H1 (cell line): Measurements from ENCODE around the gene NTRK2. TPM values are rescaled to one million over a fixed set of nuclear protein-coding genes. Genes with fewer than 3 reads are reported as not detected.

ENCODE experiments used
- CREB1 ChIP-seq: IDR thresholded peaks from 2 replicates; pipeline ENCODE4 v1.6.1; 2012; ENCODE audit warnings: inconsistent platforms
- CTBP2 ChIP-seq: IDR thresholded peaks from 2 replicates; pipeline ENCODE4 v1.7.0; 2011; ENCODE audit warnings: borderline replicate concordance, mild to moderate bottlenecking, moderate library complexity, mixed read lengths, low read length; ENCODE audit not compliant: insufficient read depth, insufficient read length
- HDAC2 ChIP-seq, 2 experiments: fragments of 300-600 bp in 1 of 2; sonication (generic) in 1 of 2; IDR thresholded peaks; 2 replicates each; pipeline ENCODE4 v1.6.1; 2011 to 2012; ENCODE audit warnings: low read depth in 2 of 2, low read length in 2 of 2, mild to moderate bottlenecking in 2 of 2, moderate library complexity in 2 of 2, borderline replicate concordance in 1 of 2, inconsistent platforms in 1 of 2
- HDAC6 ChIP-seq: IDR thresholded peaks from one replicate; pipeline ENCODE4 v1.7.1; 2012; ENCODE audit warnings: low read depth, mild to moderate bottlenecking, inconsistent platforms, low read length, moderate library complexity
- KDM1A ChIP-seq: fragments of 200-600, 300-600 bp; sonication (generic); IDR thresholded peaks from 2 replicates; pipeline ENCODE4 v1.7.1; 2016; ENCODE audit warnings: mild to moderate bottlenecking, low read length, borderline replicate concordance
- NANOG ChIP-seq: IDR thresholded peaks from 2 replicates; pipeline ENCODE4 v1.6.1; 2011; ENCODE audit warnings: low read length, low read depth, mild to moderate bottlenecking, inconsistent platforms; ENCODE audit not compliant: insufficient read depth, poor library complexity, severe bottlenecking
- TAF1 ChIP-seq: IDR thresholded peaks from 2 replicates; pipeline ENCODE4 v1.6.1; 2011; ENCODE audit warnings: mild to moderate bottlenecking, low read depth, low read length
- TAF7 ChIP-seq: optimal IDR thresholded peaks from 2 replicates; pipeline ENCODE3; 2011; ENCODE audit warnings: low read depth, mild to moderate bottlenecking, inconsistent platforms, low read length, moderate library complexity, borderline replicate concordance
- polyA plus RNA-seq, 7 experiments: library from polyadenylated mRNA; depleted of rRNA in 3 of 7; stranded (reverse) in 5 of 7; unstranded in 2 of 7; fragments of >200 nt in 5 of 7; fragments of 200-250 nt in 2 of 7; gene quantifications; 1 replicate in 5 of 7; 2 replicates in 1 of 7; 4 replicates in 1 of 7; pipeline versions ENCODE4 v1.2.1 to v1.2.3, GENCODE V29; 2011 to 2013; ENCODE audit warnings: missing spikeins in 2 of 7, mixed read lengths in 2 of 7
- total RNA-seq: library from RNA; stranded (reverse); fragmentation: NEBNext Ultra II Directional; extraction: Animal tissue kit (Norgen Biotek cat#: 25700); gene quantifications from 2 replicates; pipeline ENCODE4 v1.2.1, GENCODE V29; 2021
- TF ChIP-seq, protein P1 (sequence below): fragments of 300-600 bp; sonication (generic); IDR thresholded peaks from 2 replicates; pipeline ENCODE4 v1.7.1; 2012; ENCODE audit warnings: low read length, moderate library complexity, mild to moderate bottlenecking, inconsistent platforms; ENCODE audit not compliant: insufficient replicate concordance

NTRK2 gene
- total and polyA plus RNA-seq, 2 of the 8 experiments (the other 6 are each of a cell fraction or from before 2014, with no cell fraction given) = 0.03 to 0.04 TPM

- TF ChIP-seq, protein P1, sequence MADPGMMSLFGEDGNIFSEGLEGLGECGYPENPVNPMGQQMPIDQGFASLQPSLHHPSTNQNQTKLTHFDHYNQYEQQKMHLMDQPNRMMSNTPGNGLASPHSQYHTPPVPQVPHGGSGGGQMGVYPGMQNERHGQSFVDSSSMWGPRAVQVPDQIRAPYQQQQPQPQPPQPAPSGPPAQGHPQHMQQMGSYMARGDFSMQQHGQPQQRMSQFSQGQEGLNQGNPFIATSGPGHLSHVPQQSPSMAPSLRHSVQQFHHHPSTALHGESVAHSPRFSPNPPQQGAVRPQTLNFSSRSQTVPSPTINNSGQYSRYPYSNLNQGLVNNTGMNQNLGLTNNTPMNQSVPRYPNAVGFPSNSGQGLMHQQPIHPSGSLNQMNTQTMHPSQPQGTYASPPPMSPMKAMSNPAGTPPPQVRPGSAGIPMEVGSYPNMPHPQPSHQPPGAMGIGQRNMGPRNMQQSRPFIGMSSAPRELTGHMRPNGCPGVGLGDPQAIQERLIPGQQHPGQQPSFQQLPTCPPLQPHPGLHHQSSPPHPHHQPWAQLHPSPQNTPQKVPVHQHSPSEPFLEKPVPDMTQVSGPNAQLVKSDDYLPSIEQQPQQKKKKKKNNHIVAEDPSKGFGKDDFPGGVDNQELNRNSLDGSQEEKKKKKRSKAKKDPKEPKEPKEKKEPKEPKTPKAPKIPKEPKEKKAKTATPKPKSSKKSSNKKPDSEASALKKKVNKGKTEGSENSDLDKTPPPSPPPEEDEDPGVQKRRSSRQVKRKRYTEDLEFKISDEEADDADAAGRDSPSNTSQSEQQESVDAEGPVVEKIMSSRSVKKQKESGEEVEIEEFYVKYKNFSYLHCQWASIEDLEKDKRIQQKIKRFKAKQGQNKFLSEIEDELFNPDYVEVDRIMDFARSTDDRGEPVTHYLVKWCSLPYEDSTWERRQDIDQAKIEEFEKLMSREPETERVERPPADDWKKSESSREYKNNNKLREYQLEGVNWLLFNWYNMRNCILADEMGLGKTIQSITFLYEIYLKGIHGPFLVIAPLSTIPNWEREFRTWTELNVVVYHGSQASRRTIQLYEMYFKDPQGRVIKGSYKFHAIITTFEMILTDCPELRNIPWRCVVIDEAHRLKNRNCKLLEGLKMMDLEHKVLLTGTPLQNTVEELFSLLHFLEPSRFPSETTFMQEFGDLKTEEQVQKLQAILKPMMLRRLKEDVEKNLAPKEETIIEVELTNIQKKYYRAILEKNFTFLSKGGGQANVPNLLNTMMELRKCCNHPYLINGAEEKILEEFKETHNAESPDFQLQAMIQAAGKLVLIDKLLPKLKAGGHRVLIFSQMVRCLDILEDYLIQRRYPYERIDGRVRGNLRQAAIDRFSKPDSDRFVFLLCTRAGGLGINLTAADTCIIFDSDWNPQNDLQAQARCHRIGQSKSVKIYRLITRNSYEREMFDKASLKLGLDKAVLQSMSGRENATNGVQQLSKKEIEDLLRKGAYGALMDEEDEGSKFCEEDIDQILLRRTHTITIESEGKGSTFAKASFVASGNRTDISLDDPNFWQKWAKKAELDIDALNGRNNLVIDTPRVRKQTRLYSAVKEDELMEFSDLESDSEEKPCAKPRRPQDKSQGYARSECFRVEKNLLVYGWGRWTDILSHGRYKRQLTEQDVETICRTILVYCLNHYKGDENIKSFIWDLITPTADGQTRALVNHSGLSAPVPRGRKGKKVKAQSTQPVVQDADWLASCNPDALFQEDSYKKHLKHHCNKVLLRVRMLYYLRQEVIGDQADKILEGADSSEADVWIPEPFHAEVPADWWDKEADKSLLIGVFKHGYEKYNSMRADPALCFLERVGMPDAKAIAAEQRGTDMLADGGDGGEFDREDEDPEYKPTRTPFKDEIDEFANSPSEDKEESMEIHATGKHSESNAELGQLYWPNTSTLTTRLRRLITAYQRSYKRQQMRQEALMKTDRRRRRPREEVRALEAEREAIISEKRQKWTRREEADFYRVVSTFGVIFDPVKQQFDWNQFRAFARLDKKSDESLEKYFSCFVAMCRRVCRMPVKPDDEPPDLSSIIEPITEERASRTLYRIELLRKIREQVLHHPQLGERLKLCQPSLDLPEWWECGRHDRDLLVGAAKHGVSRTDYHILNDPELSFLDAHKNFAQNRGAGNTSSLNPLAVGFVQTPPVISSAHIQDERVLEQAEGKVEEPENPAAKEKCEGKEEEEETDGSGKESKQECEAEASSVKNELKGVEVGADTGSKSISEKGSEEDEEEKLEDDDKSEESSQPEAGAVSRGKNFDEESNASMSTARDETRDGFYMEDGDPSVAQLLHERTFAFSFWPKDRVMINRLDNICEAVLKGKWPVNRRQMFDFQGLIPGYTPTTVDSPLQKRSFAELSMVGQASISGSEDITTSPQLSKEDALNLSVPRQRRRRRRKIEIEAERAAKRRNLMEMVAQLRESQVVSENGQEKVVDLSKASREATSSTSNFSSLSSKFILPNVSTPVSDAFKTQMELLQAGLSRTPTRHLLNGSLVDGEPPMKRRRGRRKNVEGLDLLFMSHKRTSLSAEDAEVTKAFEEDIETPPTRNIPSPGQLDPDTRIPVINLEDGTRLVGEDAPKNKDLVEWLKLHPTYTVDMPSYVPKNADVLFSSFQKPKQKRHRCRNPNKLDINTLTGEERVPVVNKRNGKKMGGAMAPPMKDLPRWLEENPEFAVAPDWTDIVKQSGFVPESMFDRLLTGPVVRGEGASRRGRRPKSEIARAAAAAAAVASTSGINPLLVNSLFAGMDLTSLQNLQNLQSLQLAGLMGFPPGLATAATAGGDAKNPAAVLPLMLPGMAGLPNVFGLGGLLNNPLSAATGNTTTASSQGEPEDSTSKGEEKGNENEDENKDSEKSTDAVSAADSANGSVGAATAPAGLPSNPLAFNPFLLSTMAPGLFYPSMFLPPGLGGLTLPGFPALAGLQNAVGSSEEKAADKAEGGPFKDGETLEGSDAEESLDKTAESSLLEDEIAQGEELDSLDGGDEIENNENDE = no peak
- TF ChIP-seq KDM1A = no peak
- no peak for TF ChIP-seq CREB1
- TF ChIP-seq CTBP2 = no peak
- no peak for TF ChIP-seq NANOG
- TF ChIP-seq TAF1 = no peak
- TF ChIP-seq HDAC6 = no peak
- TF ChIP-seq HDAC2 (IDR thresholded peaks at IDR 0.05; ENCODE audit: borderline replicate concordance in 1 of 2, low read depth in 2 of 2, low read length in 2 of 2) = no peak
- no peak for TF ChIP-seq TAF7
These were observed 49.2 kb upstream of the NTRK2 start (continued) for GRCh38 chr9:84620338-84620737.
